Measurements from ENCODE around the gene KCNJ10.

KCNJ10 gene

GRCh38 chr1:160084771-160085321 lies 14.9 kb upstream of the KCNJ10 start:
- DNase-seq (ENCODE audit: low read depth in 3 of 3, low spot score in 1 of 3): no peak

- peak; percentile 25 to 69 (median 47) for DNase-seq (ENCODE audit: low read depth in 3 of 3, low spot score in 1 of 3)
These were observed 14.2 kb upstream of the KCNJ10 start for GRCh38 chr1:160083968-160084770.

GRCh38 chr1:160082926-160083325 lies 13.0 kb upstream of the KCNJ10 start:
- DNase-seq (ENCODE audit: low read depth in 3 of 3, low spot score in 1 of 3): no peak

DNA sequence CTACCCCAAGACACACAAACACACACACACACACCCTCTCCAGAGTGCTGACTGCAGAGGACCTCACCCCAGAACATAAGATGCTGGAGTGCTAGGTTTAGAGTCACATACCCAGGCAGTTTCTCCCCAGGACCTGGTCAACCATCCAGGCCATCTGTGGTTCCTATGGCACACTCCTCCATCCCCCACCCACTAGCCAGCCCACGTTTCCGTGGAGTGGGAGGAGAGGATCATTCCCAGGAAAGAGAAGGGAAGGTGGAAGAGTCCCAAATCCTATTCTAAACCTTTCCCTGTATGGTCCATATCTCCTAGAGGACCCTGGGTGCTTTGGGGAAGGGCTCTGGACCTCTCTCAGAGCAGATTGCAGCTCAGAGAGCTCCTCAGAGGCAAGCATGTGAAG lies 12.5 kb upstream of the KCNJ10 start:
- no peak for DNase-seq (ENCODE audit: low read depth in 3 of 3, low spot score in 1 of 3)

DNA sequence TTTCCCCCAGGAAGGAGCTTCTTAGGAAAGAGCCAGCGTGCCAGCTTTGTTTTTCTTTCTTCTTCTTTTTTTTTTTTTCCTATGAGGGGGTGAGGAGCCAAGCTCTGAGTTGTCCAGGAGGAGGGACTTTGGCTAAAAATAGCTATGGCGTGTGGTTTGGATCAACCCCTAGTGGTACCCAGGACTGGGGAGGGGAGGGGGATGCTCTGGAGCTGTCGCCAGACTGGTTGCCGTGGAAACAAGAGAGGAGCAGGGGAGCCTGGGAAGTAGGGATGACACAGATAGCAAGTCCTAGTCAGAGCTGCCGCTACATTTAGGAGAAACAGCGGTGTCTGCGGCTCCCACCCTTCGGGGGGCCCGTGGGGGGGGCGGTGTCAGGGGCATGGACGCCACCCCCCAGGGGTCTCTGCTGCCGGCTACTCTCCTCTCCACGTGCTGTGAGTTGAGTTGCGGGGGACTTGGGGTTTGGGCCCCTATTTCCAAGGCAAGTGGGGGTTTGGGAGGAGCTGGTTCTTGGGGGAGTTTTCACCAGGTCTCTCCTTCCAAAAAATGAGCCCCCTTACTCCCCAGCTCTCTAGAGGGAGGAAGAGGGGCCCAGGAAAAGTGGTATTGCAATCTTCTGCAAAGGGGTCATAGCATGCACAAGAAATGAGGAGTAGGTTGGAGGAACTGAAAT lies 11.4 kb upstream of the KCNJ10 start, which contains the start of gene KCNJ9:
KCNJ9 (plus strand) TSS at position 278 of the 676 bp plus-strand sequence. CDS start 2,493 bp downstream, outside the sequence.
- no peak for DNase-seq (ENCODE audit: low read depth in 3 of 3, low spot score in 1 of 3)

DNA sequence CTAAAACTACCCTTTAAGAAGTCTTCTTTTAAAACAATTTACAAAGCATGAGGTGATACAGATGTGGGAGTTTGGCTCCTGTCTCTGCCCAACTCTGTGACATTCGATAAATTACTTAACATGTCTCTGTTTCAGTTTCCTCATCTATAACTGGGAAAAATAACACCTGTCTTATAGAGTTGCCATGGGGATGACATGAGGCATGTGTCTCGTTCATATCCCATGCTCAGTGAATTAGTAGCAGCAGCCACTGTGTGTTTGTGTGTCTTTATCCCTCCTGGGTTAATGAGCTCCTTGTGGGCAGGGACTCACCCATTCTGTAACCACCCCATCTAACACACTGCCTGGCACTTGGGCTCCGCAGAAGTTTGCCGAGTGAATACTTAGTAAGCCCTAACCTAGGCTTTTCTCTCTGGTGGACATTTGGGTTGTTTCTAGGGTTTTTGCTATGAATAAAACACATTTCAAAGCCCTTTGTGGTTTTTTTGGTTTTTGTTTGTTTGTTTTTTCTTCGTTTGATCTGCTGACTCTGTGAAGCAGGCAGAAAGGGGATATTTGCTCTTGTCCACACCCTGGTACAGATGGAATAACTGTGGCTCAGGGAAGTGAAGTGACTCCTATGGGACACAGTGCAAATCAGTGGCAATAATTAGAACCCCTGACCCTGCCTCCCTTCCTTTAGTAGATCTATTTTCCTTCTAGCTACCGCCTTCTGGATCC lies 10.6 kb upstream of the KCNJ10 start:
- DNase-seq (ENCODE audit: low read depth in 3 of 3, low spot score in 1 of 3): no peak

DNA sequence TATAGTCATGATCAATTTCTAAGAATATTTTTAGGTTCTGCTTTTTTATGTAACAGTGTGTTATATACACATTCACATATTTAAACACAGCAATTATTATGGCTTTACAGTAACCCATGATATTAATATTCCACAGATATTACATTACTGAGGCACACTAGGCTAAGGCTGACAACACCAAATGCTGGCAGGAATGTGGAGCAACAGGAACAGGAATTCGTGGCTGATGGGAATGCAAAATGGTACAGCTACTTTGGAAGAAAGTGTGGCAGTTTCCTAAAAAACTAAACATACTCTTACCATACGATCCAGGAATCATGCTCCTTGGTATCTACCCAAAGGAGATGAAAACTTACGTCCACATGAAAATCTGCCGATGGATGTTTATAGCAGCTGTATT lies 9.5 kb upstream of the KCNJ10 start:
- no peak for DNase-seq (ENCODE audit: low read depth in 3 of 3, low spot score in 1 of 3)

DNA sequence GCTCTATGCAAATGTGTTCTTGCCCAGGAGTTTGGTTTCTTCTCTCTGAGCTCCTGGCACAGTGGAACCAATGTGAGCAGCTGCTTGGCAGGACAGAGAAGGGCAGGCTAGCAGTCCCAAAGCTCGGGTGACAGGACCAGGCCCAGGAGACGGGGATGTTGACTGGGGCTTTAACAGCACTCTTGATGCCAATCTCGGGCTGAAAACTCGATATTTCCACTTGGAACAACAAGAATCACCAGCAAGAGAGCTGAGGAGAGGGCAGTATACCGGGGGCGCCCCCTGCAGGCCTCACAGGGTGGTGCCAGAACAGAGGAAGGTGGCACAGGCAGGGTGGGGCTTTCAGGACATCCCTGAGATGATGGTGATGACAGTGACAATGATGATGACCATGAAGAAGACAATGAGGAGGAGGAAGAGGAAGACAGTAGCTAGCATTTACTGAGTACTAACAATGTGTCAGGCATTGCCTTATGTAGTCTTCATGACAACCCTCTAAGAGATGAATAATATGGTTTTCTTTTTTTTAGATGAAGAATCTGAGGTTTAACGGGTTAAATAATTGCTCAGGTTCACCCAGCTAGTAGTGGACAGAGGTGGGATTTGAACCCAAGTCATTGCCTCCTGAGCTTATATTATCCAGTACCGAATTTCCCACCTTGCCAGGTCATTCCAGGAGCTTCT lies 8.7 kb upstream of the KCNJ10 start:
- DNase-seq (ENCODE audit: low read depth in 3 of 3, low spot score in 1 of 3): peak in 1 of 3 donors; percentile 45

DNA sequence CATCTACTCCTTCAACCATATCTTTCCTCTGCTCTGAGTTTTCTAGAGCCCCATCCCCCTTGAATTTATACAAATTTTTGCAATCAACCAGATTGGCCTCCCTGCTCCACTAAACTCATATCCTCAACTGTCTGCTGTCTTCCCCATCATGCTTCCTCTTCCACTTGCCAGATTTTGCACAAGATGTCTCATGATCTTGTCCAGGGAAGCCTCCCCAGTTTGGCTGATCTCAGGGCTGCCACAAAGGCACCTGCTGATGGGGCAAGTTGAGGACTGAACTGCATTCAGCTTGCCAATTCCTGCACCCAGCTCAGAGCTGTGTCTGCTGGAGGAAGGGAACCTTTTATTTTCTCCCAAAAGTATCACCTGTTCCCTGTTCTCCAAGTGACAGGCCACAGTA lies 7.5 kb upstream of the KCNJ10 start:
- no peak for DNase-seq (ENCODE audit: low read depth in 3 of 3, low spot score in 1 of 3)

- no peak for DNase-seq (ENCODE audit: low read depth in 3 of 3, low spot score in 1 of 3)
These were observed 6.3 kb upstream of the KCNJ10 start for GRCh38 chr1:160076295-160076694.

- no peak for DNase-seq (ENCODE audit: low read depth in 3 of 3, low spot score in 1 of 3)
These were observed 5.9 kb upstream of the KCNJ10 start for GRCh38 chr1:160075836-160076235.

- no peak for DNase-seq (ENCODE audit: low read depth in 3 of 3, low spot score in 1 of 3)
These were observed 4.9 kb upstream of the KCNJ10 start for GRCh38 chr1:160074865-160075264.

- DNase-seq (ENCODE audit: low read depth in 3 of 3, low spot score in 1 of 3): no peak
These were observed 1.3 kb upstream of the KCNJ10 start for GRCh38 chr1:160071289-160071688.

- peak; percentile 12 to 56 (median 55) for DNase-seq (ENCODE audit: low read depth in 3 of 3, low spot score in 1 of 3)
These were observed 543 bp upstream of the KCNJ10 start for GRCh38 chr1:160070243-160071163.

- no peak for DNase-seq (ENCODE audit: low read depth in 3 of 3, low spot score in 1 of 3)
These were observed 1.7 kb downstream of the KCNJ10 start for GRCh38 chr1:160068225-160068624.

GRCh38 chr1:160066829-160067745 lies 2.9 kb downstream of the KCNJ10 start:
- DNase-seq (ENCODE audit: low read depth in 3 of 3, low spot score in 1 of 3): no peak

- no peak for DNase-seq (ENCODE audit: low read depth in 3 of 3, low spot score in 1 of 3)
These were observed 5.2 kb downstream of the KCNJ10 start for GRCh38 chr1:160064746-160065145.

- DNase-seq (ENCODE audit: low read depth in 3 of 3, low spot score in 1 of 3): no peak
These were observed 5.8 kb downstream of the KCNJ10 start for GRCh38 chr1:160064164-160064563.

- no peak for DNase-seq (ENCODE audit: low read depth in 3 of 3, low spot score in 1 of 3)
These were observed 6.8 kb downstream of the KCNJ10 start for GRCh38 chr1:160063176-160063575.

All from stimulated activated CD4-positive, alpha-beta T cell treated with anti-CD3 and anti-CD28 coated beads, TNF-alpha, amount 100 ng/mL, for 1 hour (primary cell).